ENCODE data around the gene OR9K2.
"Not testable (repeated sequence)": the region's sequence is repeated elsewhere in the genome, so short reads cannot be mapped to it uniquely, and the experiment has no call there.

OR9K2 gene
- 0 to 0.07 (median 0) reads per million in 9 experiments for total RNA-seq

- Mint-ChIP-seq H3K9me3 (no peaks in the 10 kb centered on the region), H3K27ac (no peak within 1 kb of the TSS), H3K27me3 (peaks cover 58 to 75% of the 10 kb centered on the region in 2 donors), H3K4me1 (ENCODE audit: low read depth in 2 of 2) (no peaks in the 10 kb centered on the region), H3K4me3 (no peak within 1 kb of the TSS), H3K36me3 (ENCODE audit: insufficient read depth) (no peaks in the 10 kb centered on the region)
- DNase-seq (no peak), ATAC-seq (replicated peaks) (no peak)
These were observed at the start of gene OR9K2 for GRCh38 chr12:55126106-55126505. Gene OR9K2, plus strand, starts transcription at chr12:55126406. Its CDS starts 3,429 bp downstream, at chr12:55129835.

DNA sequence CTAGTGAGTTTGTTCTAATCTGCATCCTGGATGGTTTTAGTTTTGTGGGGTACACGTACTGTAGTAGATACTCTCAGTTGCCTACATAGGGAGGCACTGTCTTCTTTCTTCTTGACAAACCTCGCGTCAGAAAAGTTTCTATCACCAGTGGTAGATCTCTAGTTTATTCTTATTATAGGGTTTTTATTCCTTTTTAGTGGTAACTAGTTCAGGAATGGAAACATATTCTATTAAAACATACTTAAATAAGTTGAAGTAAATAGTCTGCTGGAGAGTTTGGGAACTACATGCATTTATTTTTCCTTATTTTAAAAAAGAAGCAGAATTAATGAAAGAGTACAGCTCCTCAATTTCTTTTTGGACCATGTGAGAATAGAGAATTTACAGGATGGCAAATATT lies 33.6 kb upstream of the OR9K2 start:
- ATAC-seq (replicated peaks) = no peak
- no peak overlapping the region for H3K4me3 Mint-ChIP-seq

GRCh38 chr12:55112378-55112875 lies 13.8 kb upstream of the OR9K2 start:
- Mint-ChIP-seq H3K27ac (no peak overlapping the region), H3K4me1 (ENCODE audit: low read depth in 2 of 2) (no peaks in the 10 kb centered on the region), H3K36me3 (ENCODE audit: insufficient read depth) (no peaks in the 10 kb centered on the region), H3K4me3 (no peak overlapping the region), H3K27me3 (peaks cover 35 to 40% of the 10 kb centered on the region in 2 donors), H3K9me3 (no peaks in the 10 kb centered on the region)
- no peak for DNase-seq
- no peak for ATAC-seq (replicated peaks)

More for the DNA sequence above, 33.6 kb upstream of the OR9K2 start:
- Mint-ChIP-seq H3K4me1 (ENCODE audit: low read depth in 2 of 2) (no peaks in the 10 kb centered on the region), H3K27me3 (peaks cover 38 to 52% of the 10 kb centered on the region in 2 donors), H3K36me3 (ENCODE audit: insufficient read depth) (no peaks in the 10 kb centered on the region), H3K9me3 (no peaks in the 10 kb centered on the region), H3K27ac (no peak overlapping the region)
- DNase-seq = no peak

- Mint-ChIP-seq H3K4me1 (ENCODE audit: low read depth in 2 of 2) (no peaks in the 10 kb centered on the region), H3K4me3 (no peak overlapping the region), H3K36me3 (ENCODE audit: insufficient read depth) (no peaks in the 10 kb centered on the region), H3K9me3 (no peaks in the 10 kb centered on the region), H3K27me3 (peaks cover 57 to 58% of the 10 kb centered on the region in 2 donors), H3K27ac (no peak overlapping the region)
- DNase-seq (no peak), ATAC-seq (replicated peaks) (no peak)
These were observed 10.1 kb upstream of the OR9K2 start for GRCh38 chr12:55116152-55116551.

DNA sequence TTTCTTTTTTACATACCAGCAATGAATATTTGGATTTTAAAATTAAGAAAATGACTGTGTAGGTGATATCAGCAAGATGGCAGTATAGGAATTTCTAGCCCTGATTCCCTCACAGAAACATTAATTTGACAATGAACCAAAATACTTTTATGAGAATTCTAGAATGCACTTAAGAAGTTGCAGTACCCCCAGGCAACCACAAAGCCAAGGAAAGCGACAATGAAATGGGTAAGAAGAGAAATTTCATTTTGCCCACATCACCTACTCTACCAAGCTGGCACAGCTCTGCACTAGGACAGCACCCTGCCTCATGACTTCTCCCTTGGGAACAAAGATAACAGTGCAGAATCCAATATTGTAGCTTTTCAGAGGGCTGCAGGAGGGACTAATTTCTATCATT lies 6.6 kb downstream of the OR9K2 start:
- Mint-ChIP-seq H3K27me3 (peaks cover 76 to 85% of the 10 kb centered on the region in 2 donors), H3K9me3 (no peaks in the 10 kb centered on the region), H3K36me3 (ENCODE audit: insufficient read depth) (no peaks in the 10 kb centered on the region), H3K4me1 (ENCODE audit: low read depth in 2 of 2) (no peaks in the 10 kb centered on the region), H3K4me3 (no peak overlapping the region), H3K27ac (no peak overlapping the region)
- ATAC-seq (replicated peaks) = no peak
- DNase-seq = no peak

- Mint-ChIP-seq H3K9me3 (no peaks in the 10 kb centered on the region), H3K4me1 (ENCODE audit: low read depth in 2 of 2) (no peaks in the 10 kb centered on the region), H3K27me3 (peaks cover 14 to 29% of the 10 kb centered on the region in 2 donors), H3K27ac (no peak overlapping the region), H3K4me3 (no peak overlapping the region), H3K36me3 (ENCODE audit: insufficient read depth) (no peaks in the 10 kb centered on the region)
- DNase-seq (peak; percentile 21 to 41 (median 31)), ATAC-seq (replicated peaks) (no peak)
These were observed 16.7 kb downstream of the OR9K2 start for GRCh38 chr12:55142669-55143565.

- no peaks in the 10 kb centered on the region for H3K36me3 Mint-ChIP-seq (ENCODE audit: insufficient read depth)
- H3K9me3 Mint-ChIP-seq = no peaks in the 10 kb centered on the region
- peaks cover 9 to 27% of the 10 kb centered on the region in 2 donors for H3K27me3 Mint-ChIP-seq
- DNase-seq (no peak), ATAC-seq (replicated peaks) (no peak)
- H3K4me1 Mint-ChIP-seq (ENCODE audit: low read depth in 2 of 2) = no peaks in the 10 kb centered on the region
- no peak overlapping the region for H3K4me3 Mint-ChIP-seq
- no peak overlapping the region for H3K27ac Mint-ChIP-seq
These were observed 17.3 kb downstream of the OR9K2 start for GRCh38 chr12:55143566-55143870.

- DNase-seq; H3K4me3 Mint-ChIP-seq; ATAC-seq (replicated peaks); H3K27ac Mint-ChIP-seq; H3K9me3 Mint-ChIP-seq; H3K4me1 Mint-ChIP-seq (ENCODE audit: low read depth in 2 of 2); H3K36me3 Mint-ChIP-seq (ENCODE audit: insufficient read depth): not testable (repeated sequence)
- H3K27me3 Mint-ChIP-seq = peaks cover 0 to 14% of the 10 kb centered on the region in 2 donors
These were observed 40.9 kb downstream of the OR9K2 start for GRCh38 chr12:55167010-55167640.

DNA sequence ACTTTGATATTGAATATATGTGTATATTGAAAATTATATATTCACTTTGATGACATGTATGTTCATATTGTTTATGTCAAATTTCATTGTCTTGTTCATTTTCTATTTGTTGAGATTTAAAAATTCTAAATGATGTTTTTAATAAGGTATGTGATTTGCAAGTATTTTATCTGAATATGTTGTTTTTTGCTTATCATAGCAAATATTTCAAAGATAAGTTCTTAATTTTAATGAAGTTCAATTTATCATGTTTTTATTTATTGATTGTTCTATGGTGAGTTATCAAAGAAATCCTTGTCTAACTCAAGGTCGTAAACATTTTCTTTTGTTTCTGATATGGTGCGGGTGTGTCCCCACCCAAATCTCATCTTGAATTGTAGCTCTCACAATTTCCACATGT lies 45.2 kb downstream of the OR9K2 start:
- H3K9me3 Mint-ChIP-seq = no peaks in the 10 kb centered on the region
- H3K36me3 Mint-ChIP-seq (ENCODE audit: insufficient read depth) = no peaks in the 10 kb centered on the region
- H3K4me3 Mint-ChIP-seq = no peak overlapping the region

DNA sequence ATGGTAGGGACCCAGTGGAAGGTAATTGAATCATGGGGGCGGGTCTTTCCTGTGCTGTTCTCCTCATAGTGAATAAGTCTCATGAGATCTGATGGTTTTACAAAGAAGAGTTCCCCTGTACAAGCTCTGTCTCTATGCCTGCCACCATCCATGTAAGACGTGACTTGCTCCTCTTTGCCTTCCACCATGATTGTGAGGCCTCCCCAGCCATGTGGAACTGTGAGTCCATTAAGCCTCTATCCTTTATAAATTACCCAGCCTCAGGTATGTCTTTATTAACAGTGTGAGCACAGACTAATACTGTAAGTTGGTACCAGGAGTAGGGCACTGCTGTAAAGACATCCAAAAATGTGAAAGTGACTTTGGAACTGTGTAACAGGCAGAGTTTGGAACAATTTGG lies 45.6 kb downstream of the OR9K2 start:
- not testable (repeated sequence) for H3K4me1 Mint-ChIP-seq (ENCODE audit: low read depth in 2 of 2); H3K36me3 Mint-ChIP-seq (ENCODE audit: insufficient read depth); ATAC-seq (replicated peaks); H3K27ac Mint-ChIP-seq; DNase-seq; H3K4me3 Mint-ChIP-seq; H3K9me3 Mint-ChIP-seq
- peaks cover 25 to 32% of the 10 kb centered on the region in 2 donors for H3K27me3 Mint-ChIP-seq

More for the DNA sequence above, 45.2 kb downstream of the OR9K2 start:
- Mint-ChIP-seq H3K27ac (no peak overlapping the region), H3K27me3 (peaks cover 22 to 32% of the 10 kb centered on the region in 2 donors), H3K4me1 (ENCODE audit: low read depth in 2 of 2) (no peaks in the 10 kb centered on the region)
- DNase-seq (no peak), ATAC-seq (replicated peaks) (no peak)

DNA sequence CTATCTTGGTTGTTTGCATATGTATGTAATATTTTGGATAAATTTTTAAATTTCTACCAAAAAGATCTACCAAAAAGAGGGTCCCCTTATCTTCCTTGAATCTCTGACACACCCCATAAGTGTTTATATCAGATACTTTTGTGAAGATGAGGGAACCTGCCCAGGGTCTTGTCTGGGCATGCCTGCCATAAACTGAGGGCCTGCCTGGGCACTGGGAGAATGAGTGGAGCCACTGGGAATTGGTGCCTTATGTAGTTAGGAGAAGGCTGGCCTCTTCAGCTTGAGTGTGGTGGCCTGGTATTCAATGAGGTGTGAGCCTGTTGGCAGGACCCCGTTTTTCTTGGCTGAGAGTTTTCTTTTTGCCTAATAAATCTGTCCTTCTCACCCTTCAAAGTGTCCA lies 46.5 kb downstream of the OR9K2 start:
- no peaks in the 10 kb centered on the region for H3K9me3 Mint-ChIP-seq
- H3K4me3 Mint-ChIP-seq = no peak overlapping the region
- H3K4me1 Mint-ChIP-seq (ENCODE audit: low read depth in 2 of 2) = no peaks in the 10 kb centered on the region
- ATAC-seq (replicated peaks) (no peak), DNase-seq (no peak)
- H3K36me3 Mint-ChIP-seq (ENCODE audit: insufficient read depth) = no peaks in the 10 kb centered on the region
- peaks cover 25% of the 10 kb centered on the region in 2 donors for H3K27me3 Mint-ChIP-seq
- H3K27ac Mint-ChIP-seq = no peak overlapping the region

- H3K27ac Mint-ChIP-seq = no peak overlapping the region
- no peaks in the 10 kb centered on the region for H3K36me3 Mint-ChIP-seq (ENCODE audit: insufficient read depth)
- H3K9me3 Mint-ChIP-seq = peaks cover 0 to under 1% of the 10 kb centered on the region in 2 donors
- peaks cover 32 to 33% of the 10 kb centered on the region in 2 donors for H3K27me3 Mint-ChIP-seq
- DNase-seq = no peak
- no peaks in the 10 kb centered on the region for H3K4me1 Mint-ChIP-seq (ENCODE audit: low read depth in 2 of 2)
- H3K4me3 Mint-ChIP-seq = no peak overlapping the region
- ATAC-seq (replicated peaks) = no peak
These were observed 47.2 kb downstream of the OR9K2 start for GRCh38 chr12:55173456-55173855.

Measured in effector memory CD8-positive, alpha-beta T cell (primary cell).